ENCODE data around the gene DDRGK1.

GRCh38 chr20:3141757-3142156 lies 62.7 kb downstream of the DDRGK1 start:
- TF ChIP-seq, protein P1, sequence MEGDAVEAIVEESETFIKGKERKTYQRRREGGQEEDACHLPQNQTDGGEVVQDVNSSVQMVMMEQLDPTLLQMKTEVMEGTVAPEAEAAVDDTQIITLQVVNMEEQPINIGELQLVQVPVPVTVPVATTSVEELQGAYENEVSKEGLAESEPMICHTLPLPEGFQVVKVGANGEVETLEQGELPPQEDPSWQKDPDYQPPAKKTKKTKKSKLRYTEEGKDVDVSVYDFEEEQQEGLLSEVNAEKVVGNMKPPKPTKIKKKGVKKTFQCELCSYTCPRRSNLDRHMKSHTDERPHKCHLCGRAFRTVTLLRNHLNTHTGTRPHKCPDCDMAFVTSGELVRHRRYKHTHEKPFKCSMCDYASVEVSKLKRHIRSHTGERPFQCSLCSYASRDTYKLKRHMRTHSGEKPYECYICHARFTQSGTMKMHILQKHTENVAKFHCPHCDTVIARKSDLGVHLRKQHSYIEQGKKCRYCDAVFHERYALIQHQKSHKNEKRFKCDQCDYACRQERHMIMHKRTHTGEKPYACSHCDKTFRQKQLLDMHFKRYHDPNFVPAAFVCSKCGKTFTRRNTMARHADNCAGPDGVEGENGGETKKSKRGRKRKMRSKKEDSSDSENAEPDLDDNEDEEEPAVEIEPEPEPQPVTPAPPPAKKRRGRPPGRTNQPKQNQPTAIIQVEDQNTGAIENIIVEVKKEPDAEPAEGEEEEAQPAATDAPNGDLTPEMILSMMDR (IDR thresholded peaks at IDR 0.05) = no peak
- no peak for TF ChIP-seq POLR2A (IDR thresholded peaks at IDR 0.05)
- TF ChIP-seq POLR2AphosphoS5 (IDR thresholded peaks at IDR 0.05; ENCODE audit: insufficient read depth in 1 of 2, low read depth in 1 of 2) = no peak

Measured in vagina (tissue), 2 donors.